ENCODE data around the gene KNL1.
A peak's percentile ranks its signal among the peaks of the same experiment; 100 is the strongest.
"Not testable (repeated sequence)": the region's sequence is repeated elsewhere in the genome, so short reads cannot be mapped to it uniquely, and the experiment has no call there.

KNL1 gene

DNA sequence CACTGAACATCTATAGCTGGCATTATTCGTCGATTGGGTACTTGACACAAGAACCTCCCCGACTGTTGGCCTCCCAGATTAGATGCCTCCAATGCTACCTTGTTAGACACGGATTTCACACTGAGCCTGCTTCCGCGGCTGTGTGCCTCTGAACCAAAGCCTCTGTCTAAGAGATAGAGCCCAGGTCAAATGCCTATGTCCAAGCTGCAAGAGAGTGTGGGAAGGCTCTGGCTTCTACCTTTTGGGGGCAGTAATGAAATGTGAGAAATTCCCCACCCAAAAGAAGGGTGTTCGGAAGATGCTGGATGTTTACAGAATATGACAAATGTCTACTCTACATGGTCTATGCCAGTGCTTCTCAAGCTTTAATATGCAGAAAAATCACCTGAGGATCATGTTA is 26.9 kb upstream of the KNL1 start:
- TF ChIP-seq, protein P1, sequence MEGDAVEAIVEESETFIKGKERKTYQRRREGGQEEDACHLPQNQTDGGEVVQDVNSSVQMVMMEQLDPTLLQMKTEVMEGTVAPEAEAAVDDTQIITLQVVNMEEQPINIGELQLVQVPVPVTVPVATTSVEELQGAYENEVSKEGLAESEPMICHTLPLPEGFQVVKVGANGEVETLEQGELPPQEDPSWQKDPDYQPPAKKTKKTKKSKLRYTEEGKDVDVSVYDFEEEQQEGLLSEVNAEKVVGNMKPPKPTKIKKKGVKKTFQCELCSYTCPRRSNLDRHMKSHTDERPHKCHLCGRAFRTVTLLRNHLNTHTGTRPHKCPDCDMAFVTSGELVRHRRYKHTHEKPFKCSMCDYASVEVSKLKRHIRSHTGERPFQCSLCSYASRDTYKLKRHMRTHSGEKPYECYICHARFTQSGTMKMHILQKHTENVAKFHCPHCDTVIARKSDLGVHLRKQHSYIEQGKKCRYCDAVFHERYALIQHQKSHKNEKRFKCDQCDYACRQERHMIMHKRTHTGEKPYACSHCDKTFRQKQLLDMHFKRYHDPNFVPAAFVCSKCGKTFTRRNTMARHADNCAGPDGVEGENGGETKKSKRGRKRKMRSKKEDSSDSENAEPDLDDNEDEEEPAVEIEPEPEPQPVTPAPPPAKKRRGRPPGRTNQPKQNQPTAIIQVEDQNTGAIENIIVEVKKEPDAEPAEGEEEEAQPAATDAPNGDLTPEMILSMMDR (conservative IDR thresholded peaks at IDR 0.05; ENCODE audit: control insufficient read depth, insufficient read depth, low read depth, low read length), result no peak
- no peak for DNase-seq (ENCODE audit: low read depth)
- no peak overlapping the region for H3K4me3 ChIP-seq (ENCODE audit: control insufficient read depth, low read depth, low read length)

DNA sequence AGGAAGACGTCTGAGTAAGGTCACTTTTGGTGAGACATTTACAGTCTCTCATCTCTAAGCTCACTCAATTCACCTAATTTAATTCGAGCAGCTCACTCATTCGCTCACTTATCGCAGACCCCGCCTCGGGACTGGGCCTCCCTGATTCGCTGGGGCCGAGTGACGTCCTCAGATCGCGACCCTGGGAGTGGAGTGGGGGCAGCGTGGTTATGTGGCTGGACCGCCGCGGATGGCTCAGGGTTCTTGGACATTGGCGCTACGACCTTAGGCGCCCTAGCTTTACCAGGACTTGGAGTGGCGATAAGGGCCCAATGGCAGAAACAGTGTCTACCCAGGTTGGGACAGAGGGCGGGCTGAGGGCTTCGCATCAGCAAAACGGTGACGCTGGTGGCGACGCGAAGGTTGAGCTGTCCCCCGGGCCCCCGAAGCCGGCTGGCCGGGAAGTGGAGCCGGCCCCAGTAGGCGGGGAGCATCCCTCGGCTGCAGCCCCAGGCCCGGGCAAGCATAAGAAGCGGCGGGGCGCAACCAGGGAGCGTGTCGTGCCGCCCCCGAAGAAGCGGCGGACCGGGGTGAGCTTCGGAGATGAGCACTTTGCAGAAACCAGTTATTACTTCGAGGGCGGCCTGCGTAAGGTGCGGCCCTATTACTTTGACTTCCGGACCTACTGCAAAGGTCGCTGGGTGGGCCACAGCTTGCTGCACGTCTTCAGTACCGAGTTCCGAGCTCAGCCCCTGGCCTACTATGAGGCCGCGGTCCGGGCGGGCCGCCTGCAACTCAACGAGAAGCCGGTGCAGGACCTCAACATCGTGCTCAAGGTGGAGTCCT is 24.7 kb upstream of the KNL1 start, which contains the start of gene RPUSD2:
Gene RPUSD2 (plus strand): TSS at position 171 of the 825 bp plus-strand sequence. CDS start 39 bp downstream, at position 210.
- DNase-seq (ENCODE audit: low read depth), result peak; percentile 89
- TF ChIP-seq, protein P1 (conservative IDR thresholded peaks at IDR 0.05; ENCODE audit: control insufficient read depth, insufficient read depth, low read depth, low read length), result no peak
- H3K4me3 ChIP-seq (ENCODE audit: control insufficient read depth, low read depth, low read length), result peak within 1 kb of the TSS; percentile 93

DNA sequence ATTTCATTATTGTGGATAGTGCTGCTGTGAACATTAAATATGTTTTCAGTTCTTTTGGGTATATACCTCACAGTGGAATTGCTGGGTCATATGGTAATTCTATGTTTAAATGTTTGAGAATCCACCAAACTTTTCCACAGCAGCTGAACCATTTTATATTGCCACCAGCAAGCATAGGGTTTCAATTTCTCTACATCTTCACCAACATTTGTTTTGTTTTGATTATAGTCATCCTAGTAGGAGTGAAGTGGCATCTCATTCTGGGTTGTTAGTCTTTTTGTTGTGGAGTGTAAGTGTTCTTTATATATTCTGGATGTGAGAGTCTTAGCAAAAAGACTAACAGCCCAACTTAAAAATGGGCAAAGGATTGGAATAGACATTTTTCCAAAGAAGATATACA is 18.9 kb upstream of the KNL1 start:
- TF ChIP-seq, protein P1 (conservative IDR thresholded peaks at IDR 0.05; ENCODE audit: control insufficient read depth, insufficient read depth, low read depth, low read length), result no peak
- DNase-seq (ENCODE audit: low read depth), result no peak
- H3K4me3 ChIP-seq (ENCODE audit: control insufficient read depth, low read depth, low read length), result no peak overlapping the region

DNA sequence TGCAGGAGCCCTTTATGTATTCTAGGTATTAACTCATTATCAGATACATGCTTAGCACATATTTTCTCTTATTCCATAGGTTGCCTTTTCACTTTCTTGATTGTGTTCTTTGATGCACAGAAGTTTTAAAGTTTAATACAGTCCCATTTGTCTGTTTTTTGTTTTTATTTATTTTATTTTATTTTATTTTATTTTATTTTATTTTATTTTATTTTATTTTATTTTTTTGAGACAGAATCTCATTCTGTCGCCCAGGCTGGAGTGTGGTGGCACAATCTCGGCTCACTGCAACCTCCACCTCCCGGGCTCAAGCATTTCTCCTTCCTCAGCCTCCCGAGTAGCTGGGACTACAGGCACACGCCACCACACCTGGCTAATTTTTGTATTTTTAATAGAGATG is 17.1 kb upstream of the KNL1 start:
- DNase-seq (ENCODE audit: low read depth); H3K4me3 ChIP-seq (ENCODE audit: control insufficient read depth, low read depth, low read length): not testable (repeated sequence)

DNA sequence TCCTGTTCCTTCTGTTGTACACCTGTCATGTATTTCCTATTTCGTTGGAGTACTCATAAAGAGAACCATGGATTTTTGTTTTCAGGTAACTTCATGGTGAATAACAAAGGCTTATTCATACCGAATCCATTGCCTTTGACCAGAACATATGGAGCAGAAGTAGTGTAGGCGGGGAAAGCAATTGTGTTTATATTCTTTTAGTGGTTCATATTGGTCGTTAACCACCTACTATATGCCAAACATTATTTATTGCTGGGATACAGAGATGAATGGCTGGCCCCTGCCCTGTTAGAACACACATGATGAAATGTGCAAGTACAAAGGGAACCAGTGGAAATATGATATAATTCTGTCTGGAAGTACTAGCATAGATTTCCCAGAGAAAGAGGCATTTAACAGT is 15.2 kb upstream of the KNL1 start:
- DNase-seq (ENCODE audit: low read depth), result no peak
- TF ChIP-seq, protein P1 (conservative IDR thresholded peaks at IDR 0.05; ENCODE audit: control insufficient read depth, insufficient read depth, low read depth, low read length), result no peak
- H3K4me3 ChIP-seq (ENCODE audit: control insufficient read depth, low read depth, low read length), result no peak overlapping the region

DNA sequence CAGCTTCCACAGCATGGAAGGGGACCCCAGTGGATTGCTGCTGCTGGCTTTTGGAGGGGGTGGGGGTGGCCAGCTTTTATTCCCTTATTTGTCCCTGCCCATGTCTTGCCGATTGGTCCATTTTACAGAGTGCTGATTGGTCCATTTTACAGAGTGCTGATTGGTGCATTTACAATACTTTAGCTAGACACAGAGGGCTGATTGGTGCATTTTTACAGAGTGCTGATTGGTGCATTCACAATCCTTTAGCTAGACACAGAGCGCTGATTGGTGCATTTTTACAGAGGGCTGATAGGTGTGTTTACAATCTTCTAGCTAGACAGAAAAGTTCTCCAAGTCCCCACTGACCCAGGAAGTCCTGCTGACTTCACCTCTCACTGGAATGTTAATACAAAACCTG is 12.3 kb upstream of the KNL1 start:
- DNase-seq (ENCODE audit: low read depth); H3K4me3 ChIP-seq (ENCODE audit: control insufficient read depth, low read depth, low read length): not testable (repeated sequence)

DNA sequence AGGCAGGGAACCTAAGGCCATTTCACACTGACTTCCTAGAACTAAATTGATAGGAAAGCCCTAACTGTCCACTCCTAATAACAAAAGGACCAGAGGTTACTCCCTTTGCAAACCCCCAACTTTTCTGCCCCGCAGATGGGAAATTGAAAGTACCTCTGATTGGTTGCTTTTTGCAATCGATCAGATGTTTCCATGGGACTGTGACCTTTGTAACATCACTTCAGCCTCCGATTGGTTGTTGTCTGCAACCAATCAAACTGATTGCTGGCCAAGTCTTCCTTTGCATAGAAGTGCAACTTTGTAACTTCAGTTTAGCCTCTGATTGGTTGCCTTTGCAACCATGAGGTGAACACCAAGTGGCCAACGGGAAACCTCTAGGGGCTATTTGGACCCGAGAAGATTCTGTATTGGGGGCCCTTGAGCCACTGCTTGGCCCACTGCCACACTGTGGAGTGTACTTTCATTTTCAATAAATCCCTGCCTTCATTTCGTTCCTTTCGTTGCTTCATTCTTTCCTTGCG is 11.3 kb upstream of the KNL1 start:
- TF ChIP-seq, protein P1 (conservative IDR thresholded peaks at IDR 0.05; ENCODE audit: control insufficient read depth, insufficient read depth, low read depth, low read length), result no peak
- peak; percentile 94 for DNase-seq (ENCODE audit: low read depth)
- peak overlapping the region; percentile 52 for H3K4me3 ChIP-seq (ENCODE audit: control insufficient read depth, low read depth, low read length)
